ENCODE results near the gene ATRAID.

DNA sequence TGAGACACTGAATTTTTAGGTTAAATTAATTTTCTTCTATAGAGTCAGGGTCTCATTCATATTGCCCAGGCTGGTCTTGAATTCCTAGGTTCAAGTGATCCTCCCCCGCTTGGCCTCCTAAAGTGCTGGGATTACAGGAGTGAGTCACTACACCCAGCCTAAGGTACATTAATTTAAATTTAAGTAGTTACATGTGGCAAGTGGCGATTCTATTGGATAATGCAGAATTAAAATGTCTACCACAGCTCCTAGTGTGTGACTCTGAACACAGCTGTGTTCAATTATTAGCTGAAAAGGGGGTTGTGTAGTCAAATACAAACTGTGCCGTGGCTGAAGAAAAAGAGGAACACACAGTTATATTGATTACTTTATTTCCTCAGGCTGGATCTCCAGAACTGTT is 3.1 kb downstream of the ATRAID start:
- TF ChIP-seq, protein P1, sequence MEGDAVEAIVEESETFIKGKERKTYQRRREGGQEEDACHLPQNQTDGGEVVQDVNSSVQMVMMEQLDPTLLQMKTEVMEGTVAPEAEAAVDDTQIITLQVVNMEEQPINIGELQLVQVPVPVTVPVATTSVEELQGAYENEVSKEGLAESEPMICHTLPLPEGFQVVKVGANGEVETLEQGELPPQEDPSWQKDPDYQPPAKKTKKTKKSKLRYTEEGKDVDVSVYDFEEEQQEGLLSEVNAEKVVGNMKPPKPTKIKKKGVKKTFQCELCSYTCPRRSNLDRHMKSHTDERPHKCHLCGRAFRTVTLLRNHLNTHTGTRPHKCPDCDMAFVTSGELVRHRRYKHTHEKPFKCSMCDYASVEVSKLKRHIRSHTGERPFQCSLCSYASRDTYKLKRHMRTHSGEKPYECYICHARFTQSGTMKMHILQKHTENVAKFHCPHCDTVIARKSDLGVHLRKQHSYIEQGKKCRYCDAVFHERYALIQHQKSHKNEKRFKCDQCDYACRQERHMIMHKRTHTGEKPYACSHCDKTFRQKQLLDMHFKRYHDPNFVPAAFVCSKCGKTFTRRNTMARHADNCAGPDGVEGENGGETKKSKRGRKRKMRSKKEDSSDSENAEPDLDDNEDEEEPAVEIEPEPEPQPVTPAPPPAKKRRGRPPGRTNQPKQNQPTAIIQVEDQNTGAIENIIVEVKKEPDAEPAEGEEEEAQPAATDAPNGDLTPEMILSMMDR (IDR thresholded peaks at IDR 0.05), result no peak
- TF ChIP-seq POLR2A (IDR thresholded peaks at IDR 0.05), result no peak
